NCI-H2196 treated with DMSO at 0.1 percent for 48 hours (cell line): ENCODE results near the gene PRRX2.
A peak's percentile ranks its signal among the peaks of the same experiment; 100 is the strongest.
"Not testable (repeated sequence)": the region's sequence is repeated elsewhere in the genome, so short reads cannot be mapped to it uniquely, and the experiment has no call there.

Source experiments
- DNase-seq: peaks from one replicate; lab custom pipeline; 2025; ENCODE audit not compliant: unreplicated experiment; lab: John Stamatoyannopoulos, UW

Gene PRRX2

GRCh38 chr9:129636343-129636742, 29.1 kb upstream of the PRRX2 start:
- not testable (repeated sequence) for DNase-seq

- DNase-seq = no peak
These were observed 28.3 kb upstream of the PRRX2 start for GRCh38 chr9:129637102-129637501.

GRCh38 chr9:129637673-129638439, 27.6 kb upstream of the PRRX2 start:
- no peak for DNase-seq

- DNase-seq = no peak
These were observed 26.3 kb upstream of the PRRX2 start for GRCh38 chr9:129639034-129639630.

- no peak for DNase-seq
These were observed 25.7 kb upstream of the PRRX2 start for GRCh38 chr9:129639756-129640085.

- no peak for DNase-seq
These were observed 25.2 kb upstream of the PRRX2 start for GRCh38 chr9:129640086-129640870.

GRCh38 chr9:129640871-129641749, 24.3 kb upstream of the PRRX2 start:
- DNase-seq = no peak

- peak; percentile 83 for DNase-seq
These were observed 23.5 kb upstream of the PRRX2 start, which contains the start of gene ASB6 for GRCh38 chr9:129641750-129642585. Gene ASB6 (minus strand): TSS chr9:129642151. CDS start chr9:129641999, 152 bp downstream.

- no peak for DNase-seq
These were observed 21.7 kb upstream of the PRRX2 start for GRCh38 chr9:129643706-129644105.

GRCh38 chr9:129644365-129644764, 21.1 kb upstream of the PRRX2 start:
- DNase-seq = no peak

GRCh38 chr9:129644902-129645301, 20.5 kb upstream of the PRRX2 start:
- DNase-seq = no peak

GRCh38 chr9:129646252-129646651, 19.2 kb upstream of the PRRX2 start:
- DNase-seq = no peak

- no peak for DNase-seq
These were observed 18.8 kb upstream of the PRRX2 start for GRCh38 chr9:129646654-129647053.

GRCh38 chr9:129647635-129648034, 17.8 kb upstream of the PRRX2 start:
- DNase-seq = no peak

GRCh38 chr9:129648092-129648763, 17.2 kb upstream of the PRRX2 start:
- no peak for DNase-seq

- DNase-seq = no peak
These were observed 16.7 kb upstream of the PRRX2 start for GRCh38 chr9:129648764-129649115.

GRCh38 chr9:129649726-129650679, 15.4 kb upstream of the PRRX2 start:
- DNase-seq = no peak

- no peak for DNase-seq
These were observed 14.7 kb upstream of the PRRX2 start for GRCh38 chr9:129650680-129651235.
